Ovary (tissue), 3 donors: ENCODE data around the gene S100A6.

Experiments
- CTCF ChIP-seq, 3 donors: fragments of 450-650 bp in 2 of 3; fragments of 200-600 bp in 1 of 3; IDR thresholded peaks; one replicate each; pipeline versions ENCODE4 v1.5.1 to v1.8.0; 2016 to 2022; ENCODE audit warnings: antibody characterized with exemption in 3 of 3, mild to moderate bottlenecking in 1 of 3
- EP300 ChIP-seq: sonication (generic); formaldehyde crosslinking; IDR thresholded peaks from one replicate; pipeline ENCODE4 v1.6.1; 2017; ENCODE audit warnings: antibody characterized with exemption
- POLR2A ChIP-seq: fragments of 450-650 bp; IDR thresholded peaks from one replicate; pipeline ENCODE4 v1.6.1; 2017; ENCODE audit warnings: antibody characterized with exemption, mild to moderate bottlenecking, moderate library complexity
- donor health status: DM: no; HTN: no; CAD: no.

GRCh38 chr1:153505576-153505975 lies 30.2 kb downstream of the S100A6 start:
- TF ChIP-seq CTCF (IDR thresholded peaks at IDR 0.05) (no peak), POLR2A (no peak), EP300 (no peak)
